ENCODE data around the gene IER5L. TPM values are rescaled to one million over a fixed set of nuclear protein-coding genes. Genes with fewer than 3 reads are reported as not detected.
A peak's percentile ranks its signal among the peaks of the same experiment; 100 is the strongest.

The IER5L gene
- total and polyA plus RNA-seq, 5 donors from 2014 or later = 2.7 TPM; not detected in 4

DNA sequence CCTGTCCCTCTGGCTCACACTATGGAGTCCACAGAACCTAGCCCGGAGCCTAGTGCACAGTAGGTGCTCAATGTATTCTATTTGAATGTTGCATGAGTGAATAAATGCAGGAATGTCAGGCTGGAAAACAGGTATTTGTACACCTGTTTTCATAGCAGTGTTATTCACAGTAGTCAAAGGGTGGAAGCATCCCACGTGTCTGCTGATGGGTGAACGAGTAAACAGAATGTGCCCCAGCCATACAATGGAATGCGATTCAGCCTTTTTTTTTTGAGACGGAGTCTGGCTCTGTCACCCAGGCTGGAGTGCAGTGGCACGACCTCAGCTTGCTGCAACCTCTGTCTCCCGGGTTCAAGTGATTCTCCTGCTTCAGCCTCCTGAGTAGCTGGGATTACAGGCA is 31.5 kb upstream of the IER5L start:
- no peaks in the 10 kb centered on the region for H3K9me3 Mint-ChIP-seq
- H3K4me1 Mint-ChIP-seq = peaks cover 0 to 33% (median 15%) of the 10 kb centered on the region in 4 donors

DNA sequence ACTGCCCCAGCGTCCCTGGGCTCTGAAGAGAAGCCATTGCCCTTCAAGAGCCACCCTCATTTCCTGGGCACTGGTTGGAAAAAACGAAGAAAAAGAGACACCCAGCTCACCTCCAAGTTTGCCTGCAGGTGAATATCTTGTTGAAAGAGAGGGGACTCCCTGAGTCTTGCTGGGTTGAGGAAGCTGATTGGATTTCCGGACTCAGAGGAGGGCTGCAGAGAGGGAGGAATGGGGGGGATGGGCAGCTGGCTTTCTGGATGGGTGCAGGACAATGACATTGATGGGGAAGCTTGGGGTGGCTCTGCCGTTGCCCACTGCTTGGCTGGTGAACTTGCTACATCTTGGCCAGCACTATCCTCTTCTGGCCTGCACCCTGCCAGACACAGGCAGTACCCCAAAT is 31.0 kb upstream of the IER5L start:
- Histone ChIP-seq H3K4me1 (ENCODE audit: control insufficient read depth, insufficient read depth, low read length, poor library complexity, severe bottlenecking) (peaks cover 16% of the 10 kb centered on the region), H3K4me3 (ENCODE audit: low read depth, low read length) (no peak overlapping the region), H3K27ac (ENCODE audit: insufficient read depth, low read length, poor library complexity, severe bottlenecking) (no peak overlapping the region), H3K36me3 (ENCODE audit: control insufficient read depth, insufficient read depth, low read length) (no peaks in the 10 kb centered on the region), H3K27me3 (ENCODE audit: control insufficient read depth, insufficient read depth, low read length) (no peaks in the 10 kb centered on the region), H3K9me3 (ENCODE audit: control insufficient read depth in 2 of 2, low read length in 2 of 2) (no peaks in the 10 kb centered on the region)
- Mint-ChIP-seq H3K27me3 (peaks cover 4% of the 10 kb centered on the region), H3K9me3 (no peaks in the 10 kb centered on the region), H3K36me3 (no peaks in the 10 kb centered on the region), H3K4me3 (peak overlapping the region in 3 of 4 donors; percentile 15 to 81 (median 37)), H3K27ac (peak overlapping the region in 2 of 3 donors; percentile 76 to 89), H3K4me1 (peaks cover 0 to 36% (median 15%) of the 10 kb centered on the region in 4 donors)
- DNase-seq (no peak), ATAC-seq (ENCODE audit: low read depth in 2 of 2) (no peak)

More for the DNA sequence above, 31.5 kb upstream of the IER5L start:
- H3K27ac Mint-ChIP-seq = peak overlapping the region in 2 of 3 donors; percentile 51 to 76
- peak overlapping the region in 1 of 4 donors; percentile 15 for H3K4me3 Mint-ChIP-seq
- H3K36me3 Mint-ChIP-seq = no peaks in the 10 kb centered on the region
- H3K9me3 ChIP-seq (ENCODE audit: control insufficient read depth in 2 of 2, low read length in 2 of 2) = no peaks in the 10 kb centered on the region
- no peak overlapping the region for H3K4me3 ChIP-seq (ENCODE audit: low read depth, low read length)
- H3K36me3 ChIP-seq (ENCODE audit: control insufficient read depth, insufficient read depth, low read length) = no peaks in the 10 kb centered on the region
- no peak overlapping the region for H3K27ac ChIP-seq (ENCODE audit: insufficient read depth, low read length, poor library complexity, severe bottlenecking)
- peaks cover 4% of the 10 kb centered on the region for H3K27me3 Mint-ChIP-seq
- ATAC-seq (ENCODE audit: low read depth in 2 of 2) (no peak), DNase-seq (no peak)
- H3K27me3 ChIP-seq (ENCODE audit: control insufficient read depth, insufficient read depth, low read length) = no peaks in the 10 kb centered on the region
- H3K4me1 ChIP-seq (ENCODE audit: control insufficient read depth, insufficient read depth, low read length, poor library complexity, severe bottlenecking) = peaks cover 16% of the 10 kb centered on the region

DNA sequence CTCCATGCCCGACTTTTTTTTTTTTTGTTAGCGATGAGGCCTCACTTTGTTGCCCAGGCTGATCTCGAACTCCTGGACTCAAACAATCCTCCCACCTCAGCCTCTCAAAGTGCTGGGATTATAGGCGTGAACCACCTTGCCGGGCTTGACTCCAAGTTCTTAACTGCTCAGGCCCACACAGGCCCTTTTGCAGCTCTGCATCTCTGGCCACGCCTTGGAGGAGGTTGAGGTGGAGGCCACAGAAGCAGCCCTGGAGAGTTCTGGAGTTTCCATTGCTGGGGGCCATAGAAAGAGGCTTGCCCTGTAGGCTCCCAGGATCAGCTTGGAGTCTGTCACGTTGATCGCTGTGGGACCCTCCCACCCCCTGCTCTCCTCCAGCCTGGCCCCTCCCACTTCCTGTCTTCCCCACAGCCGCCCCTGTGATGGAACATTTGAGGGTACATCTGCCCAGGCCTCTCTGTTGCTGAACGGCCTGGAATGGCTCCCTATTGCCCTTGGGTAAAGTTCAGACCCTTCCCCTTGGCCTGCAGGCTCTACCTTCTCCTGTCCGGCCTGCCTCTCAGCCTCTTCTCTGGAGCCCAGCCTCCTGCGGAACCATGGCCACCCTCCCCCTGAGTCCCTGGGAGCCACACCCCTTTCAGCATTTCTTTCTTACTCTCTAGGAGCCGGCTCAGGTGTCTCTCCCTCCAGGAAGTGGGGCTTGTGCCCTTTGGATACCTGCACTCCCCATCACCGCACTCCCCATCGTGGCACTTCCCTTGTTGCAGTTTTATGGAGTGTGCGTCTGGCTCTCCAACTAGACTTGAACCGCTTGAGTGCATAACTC is 30.4 kb upstream of the IER5L start:
- Histone ChIP-seq H3K9me3 (ENCODE audit: control insufficient read depth in 2 of 2, low read length in 2 of 2) (no peaks in the 10 kb centered on the region), H3K36me3 (ENCODE audit: control insufficient read depth, insufficient read depth, low read length) (no peaks in the 10 kb centered on the region), H3K4me1 (ENCODE audit: control insufficient read depth, insufficient read depth, low read length, poor library complexity, severe bottlenecking) (peaks cover 16% of the 10 kb centered on the region), H3K27ac (ENCODE audit: insufficient read depth, low read length, poor library complexity, severe bottlenecking) (no peak overlapping the region), H3K27me3 (ENCODE audit: control insufficient read depth, insufficient read depth, low read length) (no peaks in the 10 kb centered on the region), H3K4me3 (ENCODE audit: low read depth, low read length) (no peak overlapping the region)
- no peaks in the 10 kb centered on the region for H3K9me3 Mint-ChIP-seq
- peak; percentile 19 to 30 (median 20) for DNase-seq
- H3K36me3 Mint-ChIP-seq = no peaks in the 10 kb centered on the region
- H3K27me3 Mint-ChIP-seq = peaks cover 4% of the 10 kb centered on the region
- H3K27ac Mint-ChIP-seq = peak overlapping the region; percentile 66 to 89 (median 76)
- peak overlapping the region in 3 of 4 donors; percentile 37 to 81 (median 62) for H3K4me3 Mint-ChIP-seq
- ATAC-seq (ENCODE audit: low read depth in 2 of 2) = peak; percentile 49 to 55
- H3K4me1 Mint-ChIP-seq = peaks cover 0 to 36% (median 15%) of the 10 kb centered on the region in 4 donors

DNA sequence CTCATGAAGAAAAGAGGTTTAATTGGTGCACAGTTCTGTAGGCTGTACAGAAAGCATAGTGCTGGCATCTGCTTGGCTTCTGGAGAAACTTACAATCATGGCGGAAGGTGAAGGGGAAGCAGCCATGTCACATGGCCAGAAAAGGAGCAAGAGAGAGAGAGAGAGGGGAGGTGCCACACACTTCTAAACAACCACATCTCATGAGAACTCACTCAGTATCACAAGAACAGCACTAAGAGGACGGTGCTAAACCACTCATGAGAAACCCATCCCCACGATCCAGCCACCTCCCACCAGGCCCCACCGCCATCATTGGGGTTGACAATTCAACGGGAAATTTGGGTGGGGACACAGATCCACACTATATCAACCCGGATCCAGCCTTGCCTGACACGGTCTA is 28.8 kb upstream of the IER5L start:
- no peaks in the 10 kb centered on the region for H3K36me3 ChIP-seq (ENCODE audit: control insufficient read depth, insufficient read depth, low read length)
- no peak overlapping the region for H3K27ac ChIP-seq (ENCODE audit: insufficient read depth, low read length, poor library complexity, severe bottlenecking)
- DNase-seq (peak in 2 of 3 donors; percentile 22 to 27), ATAC-seq (ENCODE audit: low read depth in 2 of 2) (no peak)
- H3K4me3 ChIP-seq (ENCODE audit: low read depth, low read length) = no peak overlapping the region
- H3K4me1 ChIP-seq (ENCODE audit: control insufficient read depth, insufficient read depth, low read length, poor library complexity, severe bottlenecking) = peaks cover 23% of the 10 kb centered on the region
- peak overlapping the region in 2 of 3 donors; percentile 30 to 88 for H3K27ac Mint-ChIP-seq
- peaks cover 4% of the 10 kb centered on the region for H3K27me3 Mint-ChIP-seq
- H3K9me3 Mint-ChIP-seq = no peaks in the 10 kb centered on the region
- peaks cover 0 to 40% (median 15%) of the 10 kb centered on the region in 4 donors for H3K4me1 Mint-ChIP-seq
- peak overlapping the region in 3 of 4 donors; percentile 1 to 49 (median 17) for H3K4me3 Mint-ChIP-seq
- H3K9me3 ChIP-seq (ENCODE audit: control insufficient read depth in 2 of 2, low read length in 2 of 2) = no peaks in the 10 kb centered on the region
- H3K27me3 ChIP-seq (ENCODE audit: control insufficient read depth, insufficient read depth, low read length) = no peaks in the 10 kb centered on the region
- H3K36me3 Mint-ChIP-seq = no peaks in the 10 kb centered on the region

DNA sequence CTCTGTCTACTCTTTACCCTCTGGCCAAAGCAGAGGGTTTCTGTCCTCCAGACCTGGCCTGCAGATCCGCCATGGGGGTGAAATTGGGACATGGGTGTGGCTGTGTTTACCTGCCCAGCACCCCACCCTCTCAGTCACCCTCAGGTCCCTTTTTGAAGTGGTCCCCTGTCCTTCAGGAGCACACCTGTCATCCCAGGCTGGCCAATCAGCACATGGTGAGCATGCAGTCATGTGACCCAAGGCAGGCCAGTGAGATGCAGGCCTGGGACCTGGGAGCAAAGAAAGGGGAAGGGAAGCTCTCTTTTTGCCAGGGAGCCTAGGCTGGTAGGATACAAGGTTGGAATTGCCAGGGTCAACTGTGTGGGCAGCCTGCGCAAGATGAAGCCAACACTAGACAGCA is 28.3 kb upstream of the IER5L start:
- Mint-ChIP-seq H3K36me3 (no peaks in the 10 kb centered on the region), H3K27me3 (no peaks in the 10 kb centered on the region), H3K4me1 (peaks cover 0 to 40% (median 14%) of the 10 kb centered on the region in 4 donors), H3K9me3 (no peaks in the 10 kb centered on the region), H3K4me3 (peak overlapping the region in 2 of 4 donors; percentile 1 to 49), H3K27ac (no peak overlapping the region)
- Histone ChIP-seq H3K9me3 (ENCODE audit: control insufficient read depth in 2 of 2, low read length in 2 of 2) (no peaks in the 10 kb centered on the region), H3K27ac (ENCODE audit: insufficient read depth, low read length, poor library complexity, severe bottlenecking) (no peak overlapping the region), H3K27me3 (ENCODE audit: control insufficient read depth, insufficient read depth, low read length) (no peaks in the 10 kb centered on the region), H3K4me3 (ENCODE audit: low read depth, low read length) (no peak overlapping the region), H3K4me1 (ENCODE audit: control insufficient read depth, insufficient read depth, low read length, poor library complexity, severe bottlenecking) (peaks cover 23% of the 10 kb centered on the region), H3K36me3 (ENCODE audit: control insufficient read depth, insufficient read depth, low read length) (no peaks in the 10 kb centered on the region)
- DNase-seq = no peak
- ATAC-seq (ENCODE audit: low read depth in 2 of 2) = no peak

GRCh38 chr9:129204840-129205239 is 26.8 kb upstream of the IER5L start:
- Mint-ChIP-seq H3K4me1 (peaks cover 0 to 36% (median 11%) of the 10 kb centered on the region in 4 donors), H3K36me3 (no peaks in the 10 kb centered on the region), H3K4me3 (peak overlapping the region in 3 of 4 donors; percentile 7 to 83 (median 15)), H3K27me3 (no peaks in the 10 kb centered on the region), H3K27ac (no peak overlapping the region), H3K9me3 (no peaks in the 10 kb centered on the region)
- H3K4me1 ChIP-seq (ENCODE audit: control insufficient read depth, insufficient read depth, low read length, poor library complexity, severe bottlenecking) = peaks cover 23% of the 10 kb centered on the region
- H3K4me3 ChIP-seq (ENCODE audit: low read depth, low read length) = no peak overlapping the region
- no peaks in the 10 kb centered on the region for H3K9me3 ChIP-seq (ENCODE audit: control insufficient read depth in 2 of 2, low read length in 2 of 2)
- no peak for ATAC-seq (ENCODE audit: low read depth in 2 of 2)
- no peaks in the 10 kb centered on the region for H3K36me3 ChIP-seq (ENCODE audit: control insufficient read depth, insufficient read depth, low read length)
- H3K27me3 ChIP-seq (ENCODE audit: control insufficient read depth, insufficient read depth, low read length) = no peaks in the 10 kb centered on the region
- no peak for DNase-seq
- H3K27ac ChIP-seq (ENCODE audit: insufficient read depth, low read length, poor library complexity, severe bottlenecking) = no peak overlapping the region

DNA sequence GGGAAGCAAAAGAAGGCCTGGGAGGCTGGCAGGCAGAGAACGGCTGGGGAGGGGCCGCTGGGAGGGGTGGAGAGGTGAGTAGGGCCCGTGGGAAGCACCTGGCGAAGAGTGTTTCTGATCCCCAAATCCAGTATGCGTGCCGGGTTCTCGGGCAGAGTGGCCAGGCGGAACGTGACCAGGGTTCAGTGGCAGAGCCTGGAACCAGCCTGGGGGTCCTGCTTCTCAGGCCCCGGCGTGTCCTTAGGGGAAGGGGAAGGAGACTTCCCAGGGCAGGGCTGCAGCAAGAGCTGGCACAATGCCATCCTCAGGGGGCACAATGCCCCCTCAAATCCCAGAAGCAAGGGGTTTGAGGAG is 25.5 kb upstream of the IER5L start:
- Histone ChIP-seq H3K27ac (ENCODE audit: insufficient read depth, low read length, poor library complexity, severe bottlenecking) (no peak overlapping the region), H3K9me3 (ENCODE audit: control insufficient read depth in 2 of 2, low read length in 2 of 2) (no peaks in the 10 kb centered on the region), H3K4me3 (ENCODE audit: low read depth, low read length) (no peak overlapping the region), H3K36me3 (ENCODE audit: control insufficient read depth, insufficient read depth, low read length) (no peaks in the 10 kb centered on the region), H3K4me1 (ENCODE audit: control insufficient read depth, insufficient read depth, low read length, poor library complexity, severe bottlenecking) (peaks cover 14% of the 10 kb centered on the region), H3K27me3 (ENCODE audit: control insufficient read depth, insufficient read depth, low read length) (no peaks in the 10 kb centered on the region)
- Mint-ChIP-seq H3K27me3 (no peaks in the 10 kb centered on the region), H3K9me3 (peaks cover 0 to 2% (median 0%) of the 10 kb centered on the region in 7 donors), H3K27ac (no peak overlapping the region), H3K4me3 (peak overlapping the region in 1 of 4 donors; percentile 71), H3K36me3 (no peaks in the 10 kb centered on the region), H3K4me1 (peaks cover 0 to 28% (median 10%) of the 10 kb centered on the region in 4 donors)
- DNase-seq = no peak
- ATAC-seq (ENCODE audit: low read depth in 2 of 2) = no peak

All from CD4-positive, CD25-positive, alpha-beta regulatory T cell (primary cell).